ENCODE data around the gene RAB37.
A peak's percentile ranks its signal among the peaks of the same experiment; 100 is the strongest.

The RAB37 gene

DNA sequence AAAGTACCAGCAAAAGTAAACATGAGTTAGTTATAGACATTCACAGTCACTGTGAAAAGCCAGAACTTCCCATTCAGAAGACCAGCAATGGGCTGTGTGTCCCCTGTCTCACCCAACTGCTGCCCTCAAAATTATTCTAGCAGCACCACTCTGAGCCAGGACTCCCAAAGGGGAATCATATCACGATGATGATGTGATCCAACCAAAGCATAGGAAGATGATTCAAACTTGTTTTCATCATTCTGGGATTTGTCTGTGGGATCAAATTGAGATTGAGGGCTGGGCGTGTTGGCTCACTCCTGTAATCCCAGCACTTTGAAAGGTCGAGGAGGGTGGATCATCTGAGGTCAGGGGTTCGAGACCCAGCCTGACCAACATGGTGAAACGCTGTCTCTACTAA is 45.5 kb downstream of the RAB37 start:
- Histone ChIP-seq H3K4me1 (peaks cover 77 to 98% (median 95%) of the 10 kb centered on the region in 10 experiments), H3K9ac (peak overlapping the region in 9 of 11 experiments; percentile 1 to 92 (median 79); a peak in 9 of 22 replicates), H3K9me3 (replicated peaks in 1 of 11) (no peaks in the 10 kb centered on the region), H3K27me3 (no peaks in the 10 kb centered on the region; a peak in 1 of 22 replicates), H3K27ac (peak overlapping the region in 9 of 11 experiments; percentile 19 to 99 (median 92); a peak in 14 of 22 replicates), H3K4me2 (peak overlapping the region in 10 of 11 experiments; percentile 56 to 97 (median 88); a peak in 17 of 22 replicates), H3K36me3 (peaks cover 14 to 71% (median 35%) of the 10 kb centered on the region in 11 experiments; a peak in 19 of 22 replicates), H3K4me3 (no peak overlapping the region), H4K20me1 (peaks cover 0 to 54% (median 15%) of the 10 kb centered on the region in 11 experiments; a peak in 12 of 22 replicates)
- no peak for TF ChIP-seq Cebpa-rat (IDR thresholded peaks at IDR 0.05)

DNA sequence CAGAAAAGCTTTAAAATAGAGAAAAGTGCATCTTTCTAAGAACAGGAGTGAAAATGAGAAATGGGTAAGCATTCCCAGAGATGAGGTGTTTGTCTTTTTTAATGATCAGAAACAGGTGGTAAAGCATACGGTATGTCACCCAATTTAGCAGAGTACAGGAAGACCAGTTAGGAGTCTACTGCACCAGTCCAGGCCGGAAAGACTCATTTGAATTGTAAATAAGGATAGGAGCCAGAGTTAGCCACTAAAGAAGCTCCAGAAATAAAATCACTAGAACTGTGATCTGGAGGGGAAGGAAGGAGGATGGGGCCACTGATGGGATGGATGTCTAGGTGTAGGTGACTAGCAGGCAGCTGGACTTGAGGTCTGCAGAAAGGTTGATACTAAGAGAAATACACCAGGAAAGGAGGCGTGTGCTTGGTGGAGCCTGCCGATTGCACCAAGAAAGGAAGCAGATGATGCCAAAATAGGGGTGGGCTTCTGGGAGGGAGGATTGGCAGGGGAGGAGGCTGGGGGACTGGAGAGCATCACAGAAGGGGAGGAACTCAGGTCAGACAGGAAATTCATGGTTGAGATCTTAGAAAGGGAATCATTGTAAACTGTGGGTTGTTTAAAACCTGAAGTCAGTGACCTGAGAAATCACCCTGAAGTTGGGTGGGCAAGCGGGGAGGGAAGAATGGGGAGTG is 47.2 kb downstream of the RAB37 start:
- no peaks in the 10 kb centered on the region; a peak in 1 of 22 replicates for H3K27me3 ChIP-seq
- peak overlapping the region in 4 of 11 experiments; percentile 2 to 99 (median 83); a peak in 7 of 22 replicates for H3K27ac ChIP-seq
- no peaks in the 10 kb centered on the region for H3K9me3 ChIP-seq (replicated peaks in 1 of 11)
- H3K4me2 ChIP-seq = peak overlapping the region; percentile 25 to 97 (median 88); a peak in 21 of 22 replicates
- peaks cover 60 to 98% (median 83%) of the 10 kb centered on the region in 10 experiments for H3K4me1 ChIP-seq
- H4K20me1 ChIP-seq = peaks cover 0 to 64% (median 15%) of the 10 kb centered on the region in 11 experiments; a peak in 12 of 22 replicates
- peaks cover 14 to 78% (median 50%) of the 10 kb centered on the region in 11 experiments; a peak in 20 of 22 replicates for H3K36me3 ChIP-seq
- H3K9ac ChIP-seq = peak overlapping the region in 4 of 11 experiments; percentile 2 to 22 (median 15); a peak in 4 of 22 replicates
- no peak overlapping the region for H3K4me3 ChIP-seq
- TF ChIP-seq Cebpa-rat (IDR thresholded peaks at IDR 0.05) = no peak

DNA sequence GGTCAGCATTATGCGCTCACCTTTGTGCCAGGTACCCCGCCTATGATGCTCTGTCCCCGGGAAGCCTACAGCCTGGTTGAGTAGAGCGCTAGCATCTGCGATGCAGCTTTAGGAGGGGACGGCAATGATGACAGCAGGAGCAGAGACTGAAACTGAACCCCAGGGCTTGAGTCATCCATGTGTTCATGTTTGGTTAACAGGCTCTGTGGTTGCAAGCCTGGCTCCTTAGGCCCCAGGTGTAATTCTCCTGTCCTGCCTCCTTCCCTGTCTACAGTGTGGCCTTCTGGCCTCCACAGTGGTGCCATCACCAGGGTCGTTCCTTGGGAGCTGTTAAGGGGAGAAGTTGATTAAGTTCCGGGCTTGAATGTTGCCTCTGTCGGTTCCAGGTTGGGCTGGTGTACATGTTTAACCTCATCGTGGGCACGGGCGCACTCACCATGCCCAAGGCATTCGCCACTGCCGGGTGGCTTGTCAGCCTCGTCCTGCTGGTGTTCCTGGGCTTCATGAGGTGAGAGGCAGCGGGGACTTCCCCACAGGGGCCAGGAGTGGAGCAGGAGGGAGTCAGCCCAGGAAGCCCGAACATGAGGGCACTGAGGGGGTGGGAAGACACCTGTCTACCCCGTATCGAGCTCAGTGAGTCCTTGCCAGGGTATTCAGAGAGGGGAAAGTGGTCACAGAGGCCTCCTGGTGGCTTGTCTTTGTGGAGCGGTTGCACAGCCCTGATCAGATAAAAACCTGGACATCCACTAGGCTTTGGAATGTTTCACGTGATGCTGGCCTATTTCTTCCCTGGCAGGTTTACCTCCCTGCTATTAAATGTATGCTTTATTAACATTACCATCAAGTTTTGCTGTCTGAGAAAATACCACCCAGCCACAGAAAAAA is 48.3 kb downstream of the RAB37 start:
- peak overlapping the region; percentile 25 to 97 (median 89) for H3K4me2 ChIP-seq
- no peaks in the 10 kb centered on the region for H3K9me3 ChIP-seq (replicated peaks in 1 of 11)
- no peaks in the 10 kb centered on the region; a peak in 1 of 22 replicates for H3K27me3 ChIP-seq
- peak overlapping the region in 2 of 10 experiments; percentile 35 to 54; a peak in 3 of 20 replicates for H3K4me3 ChIP-seq
- peaks cover 14 to 89% (median 58%) of the 10 kb centered on the region in 11 experiments; a peak in 20 of 22 replicates for H3K36me3 ChIP-seq
- peaks cover 56 to 100% (median 83%) of the 10 kb centered on the region in 10 experiments for H3K4me1 ChIP-seq
- no peak for TF ChIP-seq Cebpa-rat (IDR thresholded peaks at IDR 0.05)
- peak overlapping the region in 7 of 11 experiments; percentile 31 to 92 (median 78); a peak in 12 of 22 replicates for H3K27ac ChIP-seq
- peak overlapping the region in 7 of 11 experiments; percentile 9 to 75 (median 68); a peak in 12 of 22 replicates for H3K9ac ChIP-seq
- H4K20me1 ChIP-seq = peaks cover 0 to 66% (median 15%) of the 10 kb centered on the region in 11 experiments; a peak in 12 of 22 replicates

- peak overlapping the region; percentile 43 to 97 (median 89) for H3K4me2 ChIP-seq
- peaks cover 56 to 100% (median 83%) of the 10 kb centered on the region in 10 experiments for H3K4me1 ChIP-seq
- H3K4me3 ChIP-seq = peak overlapping the region in 4 of 10 experiments; percentile 15 to 54 (median 38); a peak in 6 of 20 replicates
- H3K36me3 ChIP-seq = peaks cover 14 to 95% (median 60%) of the 10 kb centered on the region in 11 experiments; a peak in 20 of 22 replicates
- H3K9ac ChIP-seq = peak overlapping the region in 9 of 11 experiments; percentile 9 to 75 (median 56); a peak in 14 of 22 replicates
- TF ChIP-seq Cebpa-rat (IDR thresholded peaks at IDR 0.05) = no peak
- H3K27me3 ChIP-seq = no peaks in the 10 kb centered on the region; a peak in 1 of 22 replicates
- H3K27ac ChIP-seq = peak overlapping the region in 9 of 11 experiments; percentile 4 to 92 (median 77); a peak in 12 of 22 replicates
- H3K9me3 ChIP-seq (replicated peaks in 1 of 11) = no peaks in the 10 kb centered on the region
- H4K20me1 ChIP-seq = peaks cover 0 to 64% (median 15%) of the 10 kb centered on the region in 11 experiments; a peak in 10 of 22 replicates
Measured at GRCh38 chr17:74785981-74786360, 48.9 kb downstream of the RAB37 start.

GRCh38 chr17:74786431-74787055 is 49.5 kb downstream of the RAB37 start:
- peak overlapping the region; percentile 43 to 97 (median 89) for H3K4me2 ChIP-seq
- H4K20me1 ChIP-seq = peaks cover 0 to 60% (median 15%) of the 10 kb centered on the region in 11 experiments; a peak in 10 of 22 replicates
- peaks cover 55 to 100% (median 83%) of the 10 kb centered on the region in 10 experiments for H3K4me1 ChIP-seq
- no peaks in the 10 kb centered on the region for H3K9me3 ChIP-seq (replicated peaks in 1 of 11)
- H3K27me3 ChIP-seq = no peaks in the 10 kb centered on the region; a peak in 1 of 22 replicates
- peak overlapping the region in 10 of 11 experiments; percentile 19 to 75 (median 56); a peak in 14 of 22 replicates for H3K9ac ChIP-seq
- peak overlapping the region in 5 of 10 experiments; percentile 12 to 54 (median 35); a peak in 7 of 20 replicates for H3K4me3 ChIP-seq
- peak; percentile 11 to 88 (median 64); a peak in 13 of 22 replicates for TF ChIP-seq Cebpa-rat (IDR thresholded peaks at IDR 0.05)
- H3K36me3 ChIP-seq = peaks cover 14 to 94% (median 56%) of the 10 kb centered on the region in 11 experiments; a peak in 20 of 22 replicates
- peak overlapping the region in 9 of 11 experiments; percentile 4 to 92 (median 77); a peak in 16 of 22 replicates for H3K27ac ChIP-seq

DNA sequence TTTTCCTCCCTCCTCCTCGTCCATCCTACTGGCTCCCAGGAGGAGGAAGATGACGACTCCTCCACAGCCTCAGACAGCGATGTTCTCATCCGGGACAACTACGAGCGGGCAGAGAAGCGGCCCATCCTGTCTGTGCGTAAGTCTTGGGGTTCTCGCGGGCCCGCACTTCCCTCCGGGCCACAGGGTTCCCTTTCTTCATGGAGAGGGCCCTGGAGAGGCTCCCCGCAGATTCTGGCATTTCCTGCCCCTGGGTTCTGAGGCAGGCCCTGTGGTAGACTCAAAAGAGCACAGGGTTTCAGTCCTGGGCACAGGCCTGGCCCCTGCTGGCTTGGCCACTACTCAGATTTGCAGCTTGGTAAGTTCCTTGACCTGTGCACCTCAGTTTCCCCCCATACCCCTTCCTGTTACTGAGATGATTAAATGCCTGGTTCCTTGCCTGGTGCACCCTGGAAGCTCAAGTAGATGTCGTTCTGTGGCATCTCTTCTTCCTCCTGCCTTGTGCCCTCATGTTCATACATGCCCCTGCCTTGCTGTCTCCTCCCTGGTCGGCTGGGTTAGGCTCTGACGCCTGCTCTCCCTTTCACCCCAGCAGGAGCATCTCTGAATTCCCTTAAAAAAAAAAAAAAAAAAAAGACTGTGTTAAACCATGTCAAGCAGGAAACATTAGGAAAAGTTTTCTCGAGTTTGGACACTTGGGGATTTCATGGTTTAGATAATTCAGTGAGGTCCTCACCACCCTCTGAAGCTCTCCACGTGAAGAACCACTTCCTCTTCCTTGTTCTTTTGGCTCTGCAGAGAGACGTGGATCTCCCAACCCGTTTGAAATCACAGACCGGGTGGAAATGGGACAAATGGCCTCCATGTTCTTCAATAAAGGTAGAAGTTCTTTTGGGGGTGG is 53.4 kb downstream of the RAB37 start:
- H3K9ac ChIP-seq = peak overlapping the region in 10 of 11 experiments; percentile 14 to 44 (median 28); a peak in 7 of 22 replicates
- H3K4me3 ChIP-seq = peak overlapping the region in 1 of 10 experiments; percentile 13; a peak in 1 of 20 replicates
- no peak for TF ChIP-seq Cebpa-rat (IDR thresholded peaks at IDR 0.05)
- H3K27ac ChIP-seq = peak overlapping the region in 8 of 11 experiments; percentile 17 to 61 (median 48); a peak in 17 of 22 replicates
- H3K36me3 ChIP-seq = peaks cover 24 to 94% (median 69%) of the 10 kb centered on the region in 11 experiments
- H3K9me3 ChIP-seq (replicated peaks in 1 of 11) = no peaks in the 10 kb centered on the region
- H3K4me2 ChIP-seq = peak overlapping the region; percentile 62 to 89 (median 75)
- H3K27me3 ChIP-seq = no peaks in the 10 kb centered on the region
- H3K4me1 ChIP-seq = peaks cover 30 to 64% (median 45%) of the 10 kb centered on the region in 10 experiments
- peaks cover 0 to 62% (median 30%) of the 10 kb centered on the region in 11 experiments; a peak in 18 of 22 replicates for H4K20me1 ChIP-seq

DNA sequence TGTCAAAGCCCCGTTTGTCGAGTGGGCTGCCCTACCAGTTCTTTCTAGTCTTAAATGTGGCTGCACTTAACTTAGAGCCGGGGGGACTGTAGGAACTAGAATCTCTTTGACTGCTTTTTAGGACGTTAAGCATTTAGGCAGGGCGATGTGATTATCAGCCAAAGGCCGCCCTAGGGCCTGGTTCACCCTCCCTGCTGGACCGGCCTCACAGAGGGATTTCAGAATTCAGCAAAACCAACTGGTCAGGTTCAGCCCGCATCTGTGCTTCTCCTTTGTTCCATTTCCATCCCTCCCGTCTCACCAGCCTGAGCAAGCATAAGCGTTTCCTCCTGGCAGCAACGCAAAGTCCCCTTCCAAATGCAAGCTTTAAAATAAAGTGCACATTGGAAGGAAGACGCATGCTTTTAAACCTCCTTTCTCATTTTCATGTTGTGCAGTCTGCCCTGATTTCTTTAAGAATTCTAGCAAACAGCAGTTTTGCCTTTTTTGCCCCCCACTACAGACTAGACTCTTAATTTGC is 55.6 kb downstream of the RAB37 start:
- H3K4me2 ChIP-seq = no peak overlapping the region

More for the DNA sequence above, 55.6 kb downstream of the RAB37 start:
- H3K4me3 ChIP-seq = no peak overlapping the region
- peaks cover 20 to 59% (median 36%) of the 10 kb centered on the region in 10 experiments for H3K4me1 ChIP-seq
- H3K36me3 ChIP-seq = peaks cover 29 to 99% (median 84%) of the 10 kb centered on the region in 11 experiments
- no peaks in the 10 kb centered on the region for H3K9me3 ChIP-seq (replicated peaks in 1 of 11)
- no peak for TF ChIP-seq Cebpa-rat (IDR thresholded peaks at IDR 0.05)
- H3K27ac ChIP-seq = no peak overlapping the region
- H4K20me1 ChIP-seq = peaks cover 3 to 64% (median 49%) of the 10 kb centered on the region in 11 experiments; a peak in 18 of 22 replicates
- no peak overlapping the region for H3K9ac ChIP-seq
- no peaks in the 10 kb centered on the region for H3K27me3 ChIP-seq
